ES-I3 (cell line): ENCODE measurements around the gene BMAL1.
"Not testable (repeated sequence)": the region's sequence is repeated elsewhere in the genome, so short reads cannot be mapped to it uniquely, and the experiment has no call there.

Experiments used
- H3K36me3 ChIP-seq: 2 replicates; pipeline ENCODE4 v1.6.1; 2013; ENCODE audit warnings: mild to moderate bottlenecking, low read length, control low read depth, moderate library complexity; ENCODE audit not compliant: insufficient read depth
- H3K4me1 ChIP-seq: 2 replicates; pipeline ENCODE4 v1.6.1; 2013; ENCODE audit warnings: mild to moderate bottlenecking, control low read depth, low read length; ENCODE audit not compliant: insufficient read depth
- H3K9ac ChIP-seq: 2 replicates; pipeline ENCODE4 v1.6.1; 2013; ENCODE audit warnings: low read depth, mild to moderate bottlenecking, low read length, moderate library complexity
- H3K9me3 ChIP-seq: 2 replicates; pipeline ENCODE4 v1.6.1; 2013; ENCODE audit warnings: mild to moderate bottlenecking, low read length, moderate library complexity; ENCODE audit not compliant: control insufficient read depth, insufficient read depth

Gene BMAL1

DNA sequence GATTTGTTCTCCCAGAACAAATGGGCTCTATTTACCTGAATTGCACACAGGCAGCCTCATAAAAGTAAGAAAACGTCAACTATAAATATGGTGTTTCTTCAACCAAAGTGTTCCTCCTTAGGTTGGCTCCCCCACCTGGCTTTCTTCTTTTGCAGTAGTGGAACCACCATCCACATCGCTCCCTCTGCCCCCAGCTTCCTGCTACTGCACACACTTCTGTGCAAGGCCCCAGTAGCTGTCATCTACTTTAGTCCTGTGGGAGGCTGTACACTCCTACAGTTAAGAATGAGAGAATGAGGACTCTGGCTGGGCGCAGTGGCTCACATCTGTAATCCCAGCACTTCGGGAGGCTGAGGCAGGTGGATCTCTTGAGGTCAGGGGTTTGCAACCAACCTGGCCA is 89.5 kb downstream of the BMAL1 start:
- Histone ChIP-seq H3K9ac (no peak overlapping the region), H3K4me1 (peaks cover 7% of the 10 kb centered on the region; the same call in 1 of the 2 replicates), H3K36me3 (peaks cover 4% of the 10 kb centered on the region; the same call in 1 of the 2 replicates), H3K9me3 (no peaks in the 10 kb centered on the region)

DNA sequence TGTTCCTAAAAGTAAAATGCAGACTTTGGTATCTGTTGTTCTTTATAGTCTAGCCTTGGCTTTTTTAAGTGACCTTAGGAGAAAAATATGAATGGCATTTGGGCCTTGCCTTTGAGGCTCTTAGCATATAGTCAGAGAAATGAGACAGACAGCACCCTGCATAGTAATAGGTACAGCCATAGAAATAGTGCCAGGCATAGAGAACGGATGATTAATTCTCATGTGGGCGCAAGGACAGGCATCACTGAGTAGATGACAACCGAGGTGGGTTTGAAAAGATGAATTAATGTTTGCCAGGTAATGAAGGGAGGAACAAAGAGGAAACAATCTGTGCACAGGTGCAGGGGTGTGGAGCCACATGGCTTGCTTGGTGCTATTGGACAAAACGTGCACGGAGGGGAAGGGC is 90.5 kb downstream of the BMAL1 start:
- Histone ChIP-seq H3K36me3 (peaks cover 7% of the 10 kb centered on the region; the same call in 1 of the 2 replicates), H3K4me1 (peaks cover 7% of the 10 kb centered on the region; the same call in 1 of the 2 replicates), H3K9ac (no peak overlapping the region), H3K9me3 (no peaks in the 10 kb centered on the region)

DNA sequence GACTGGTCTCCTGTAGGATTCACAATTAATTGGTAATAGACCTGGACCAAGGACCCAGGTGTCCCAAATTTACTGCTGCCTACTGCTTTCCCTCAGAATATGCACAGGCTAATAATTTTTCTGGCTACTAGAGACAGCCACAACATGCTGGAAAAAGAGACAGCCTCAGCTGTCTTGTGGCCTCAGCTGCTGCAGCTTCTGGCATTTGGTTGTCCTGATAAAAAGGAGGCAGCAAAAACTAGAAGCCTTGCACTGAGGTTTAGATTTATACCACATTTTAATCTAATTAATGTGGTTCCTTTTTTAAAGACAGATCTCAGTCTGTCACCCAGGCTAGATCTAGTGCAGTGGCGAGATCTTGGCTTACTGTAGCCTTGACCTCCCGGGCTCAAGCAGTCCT is 95.6 kb downstream of the BMAL1 start:
- Histone ChIP-seq H3K36me3 (peaks cover 7% of the 10 kb centered on the region; the same call in 1 of the 2 replicates), H3K9me3 (no peaks in the 10 kb centered on the region), H3K9ac (no peak overlapping the region)

DNA sequence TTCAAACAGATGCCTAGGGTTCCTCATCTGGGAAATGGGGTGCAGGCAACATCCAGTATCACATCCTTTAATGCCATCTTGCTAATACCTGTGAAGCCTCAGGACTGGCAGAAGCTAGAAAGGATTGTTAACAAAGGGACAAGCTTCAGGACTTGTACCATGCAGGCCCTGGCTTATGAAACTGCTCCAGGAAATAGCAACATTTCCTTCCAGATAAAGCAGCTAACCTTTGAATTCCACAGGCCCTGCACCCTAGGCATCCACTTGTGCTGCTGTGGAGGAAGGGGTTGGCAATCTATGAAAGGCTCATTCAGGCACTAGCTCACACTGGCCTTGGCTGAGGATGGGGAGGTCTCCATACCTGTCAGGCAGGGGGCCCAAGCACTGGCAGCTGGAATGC is 98.2 kb downstream of the BMAL1 start:
- Histone ChIP-seq H3K4me1 (no peaks in the 10 kb centered on the region), H3K36me3 (peaks cover 5% of the 10 kb centered on the region; the same call in 1 of the 2 replicates), H3K9ac (no peak overlapping the region), H3K9me3 (no peaks in the 10 kb centered on the region)

More for the DNA sequence above, 95.6 kb downstream of the BMAL1 start:
- no peaks in the 10 kb centered on the region for H3K4me1 ChIP-seq

DNA sequence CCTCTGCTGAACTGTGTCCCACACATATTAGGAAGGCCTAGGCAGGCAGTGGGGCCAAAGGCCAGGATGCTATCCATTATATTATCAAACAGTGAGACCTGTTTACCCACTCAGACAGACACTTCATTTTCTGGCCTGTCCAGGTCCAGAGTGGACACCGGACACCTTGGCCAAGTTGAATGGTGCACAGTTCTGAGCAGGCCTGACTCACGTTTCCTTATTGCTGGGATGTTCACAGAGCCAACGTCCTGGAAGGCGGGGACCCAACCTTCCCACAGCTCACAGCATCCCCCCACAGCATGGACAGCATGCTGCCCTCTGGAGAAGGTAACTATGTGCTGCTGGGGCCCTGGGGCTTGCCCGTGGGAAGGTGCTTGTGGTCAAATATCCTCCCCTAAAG is 98.8 kb downstream of the BMAL1 start:
- Histone ChIP-seq H3K9ac (no peak overlapping the region), H3K4me1 (no peaks in the 10 kb centered on the region), H3K36me3 (peaks cover 5% of the 10 kb centered on the region; the same call in 1 of the 2 replicates), H3K9me3 (no peaks in the 10 kb centered on the region)

DNA sequence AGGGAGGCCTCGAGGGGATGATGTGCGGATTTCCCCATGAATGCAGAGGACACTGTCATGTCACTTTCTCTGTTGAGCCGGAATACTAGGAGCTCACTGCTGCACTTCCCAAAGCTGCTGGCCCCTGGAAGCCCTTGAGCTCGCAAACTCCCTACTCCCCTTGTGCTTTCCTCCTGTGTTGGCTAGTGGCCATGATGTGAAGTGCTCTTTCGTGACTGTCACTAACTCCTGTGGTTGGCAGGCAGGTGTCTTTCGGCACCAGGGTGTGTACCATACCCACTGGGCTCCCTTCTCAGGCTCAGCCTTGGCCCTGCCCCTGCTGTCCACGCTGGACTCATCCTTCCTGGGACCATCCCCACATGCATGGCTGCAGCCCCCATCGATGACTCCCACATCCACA is 99.2 kb downstream of the BMAL1 start:
- Histone ChIP-seq H3K9ac (no peak overlapping the region), H3K4me1 (no peaks in the 10 kb centered on the region), H3K9me3 (no peaks in the 10 kb centered on the region), H3K36me3 (peaks cover 5% of the 10 kb centered on the region; the same call in 1 of the 2 replicates)

DNA sequence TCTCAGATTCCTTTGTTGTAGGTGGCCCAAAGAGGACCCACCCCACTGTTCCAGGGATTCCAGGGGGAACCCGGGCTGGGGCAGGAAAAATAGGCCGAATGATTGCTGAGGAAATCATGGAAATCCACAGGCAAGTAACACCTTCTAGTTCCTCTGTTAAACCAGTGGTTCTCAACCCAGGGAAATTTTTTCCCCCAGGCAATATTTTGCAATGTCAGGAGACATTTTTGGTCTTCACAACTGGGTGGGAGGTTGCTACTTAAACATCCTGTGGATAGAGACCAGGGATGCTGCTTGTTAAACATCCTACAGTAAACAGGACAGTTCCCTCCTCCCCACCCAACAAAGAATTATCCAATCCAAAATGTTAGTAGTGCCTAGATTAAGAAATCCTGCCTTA is 100.7 kb downstream of the BMAL1 start:
- Histone ChIP-seq H3K4me1 (no peaks in the 10 kb centered on the region), H3K9me3 (no peaks in the 10 kb centered on the region), H3K36me3 (no peaks in the 10 kb centered on the region; the same call in 1 of the 2 replicates), H3K9ac (no peak overlapping the region)

DNA sequence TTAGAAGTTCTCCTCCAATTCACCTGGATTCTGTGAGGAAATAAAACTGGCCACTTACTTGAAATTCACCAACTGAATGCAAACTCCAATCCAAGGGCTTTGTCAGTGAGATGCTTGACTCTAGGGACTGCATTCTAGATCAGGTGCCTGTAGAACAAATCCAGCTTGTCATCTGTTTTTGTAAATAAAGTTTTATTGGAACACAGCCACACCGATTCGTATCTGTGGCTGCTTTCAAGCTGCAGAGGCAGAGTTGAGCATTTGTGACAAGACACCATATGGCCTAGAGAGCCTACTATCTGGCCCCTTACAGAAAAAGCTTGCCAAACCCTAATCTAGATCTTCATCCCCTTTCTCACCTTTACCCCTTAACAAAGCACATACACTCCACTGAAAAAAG is 103.1 kb downstream of the BMAL1 start:
- Histone ChIP-seq H3K4me1 (no peaks in the 10 kb centered on the region), H3K9ac (no peak overlapping the region), H3K9me3 (no peaks in the 10 kb centered on the region), H3K36me3 (no peaks in the 10 kb centered on the region; the same call in 1 of the 2 replicates)

DNA sequence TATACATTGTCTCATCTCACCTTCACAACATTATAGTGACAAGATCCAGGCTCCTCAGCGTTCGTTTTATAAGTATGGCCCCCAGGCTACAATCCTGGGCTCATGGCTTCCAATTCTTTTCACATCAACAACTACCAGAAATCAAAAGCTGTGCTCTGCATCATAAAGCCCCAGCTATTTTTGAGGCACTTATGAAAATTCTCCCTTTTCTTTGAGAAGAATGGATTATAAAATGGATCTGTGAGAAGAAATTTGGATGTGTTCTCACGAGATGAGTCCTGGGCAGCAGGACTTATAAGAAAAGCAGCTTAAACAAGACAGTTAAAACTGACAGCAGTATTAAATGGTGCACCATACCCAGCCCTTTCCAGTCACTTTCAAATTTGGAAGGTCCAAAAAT is 105.2 kb downstream of the BMAL1 start:
- Histone ChIP-seq H3K9ac (no peak overlapping the region), H3K36me3 (no peaks in the 10 kb centered on the region; the same call in none of the 2 replicates)

DNA sequence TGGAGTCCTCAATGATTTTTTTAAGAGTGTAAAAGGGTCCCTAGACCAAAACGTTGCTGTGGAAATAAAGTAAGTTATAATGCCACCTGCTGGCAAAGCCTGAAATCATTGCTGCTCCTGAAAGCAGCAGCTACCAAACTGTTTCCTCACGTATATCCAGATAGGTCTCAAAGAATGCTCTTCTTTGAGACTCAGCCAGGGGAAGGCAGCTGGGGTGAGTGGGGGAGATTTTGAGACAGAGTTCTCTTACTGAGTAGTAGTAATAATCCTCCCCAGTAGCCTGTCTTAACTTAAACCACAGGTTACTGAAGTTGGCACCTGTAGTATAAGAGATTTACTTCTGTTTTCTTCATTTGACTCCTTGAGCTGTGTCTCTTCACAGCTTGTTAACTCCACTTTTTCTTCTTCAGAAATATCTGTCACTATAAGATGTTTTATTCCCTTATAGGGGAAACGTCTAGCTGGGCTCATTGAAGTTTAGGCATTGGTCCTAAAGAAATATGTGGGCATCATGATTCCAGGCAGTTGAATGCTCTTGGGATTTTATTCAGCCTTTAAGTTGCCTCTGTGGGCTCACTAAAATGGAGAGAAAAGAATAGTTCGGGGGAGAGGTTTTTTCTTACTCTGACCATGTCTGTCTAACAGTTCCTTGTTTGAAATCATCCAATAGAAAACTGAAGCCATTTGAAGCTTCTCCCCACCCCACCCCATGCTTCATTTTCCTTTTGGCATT is 107.5 kb downstream of the BMAL1 start:
- Histone ChIP-seq H3K4me1 (no peaks in the 10 kb centered on the region), H3K9ac (no peak overlapping the region), H3K9me3 (no peaks in the 10 kb centered on the region), H3K36me3 (peaks cover 4% of the 10 kb centered on the region)

More for the DNA sequence above, 105.2 kb downstream of the BMAL1 start:
- Histone ChIP-seq H3K4me1 (no peaks in the 10 kb centered on the region), H3K9me3 (no peaks in the 10 kb centered on the region)

DNA sequence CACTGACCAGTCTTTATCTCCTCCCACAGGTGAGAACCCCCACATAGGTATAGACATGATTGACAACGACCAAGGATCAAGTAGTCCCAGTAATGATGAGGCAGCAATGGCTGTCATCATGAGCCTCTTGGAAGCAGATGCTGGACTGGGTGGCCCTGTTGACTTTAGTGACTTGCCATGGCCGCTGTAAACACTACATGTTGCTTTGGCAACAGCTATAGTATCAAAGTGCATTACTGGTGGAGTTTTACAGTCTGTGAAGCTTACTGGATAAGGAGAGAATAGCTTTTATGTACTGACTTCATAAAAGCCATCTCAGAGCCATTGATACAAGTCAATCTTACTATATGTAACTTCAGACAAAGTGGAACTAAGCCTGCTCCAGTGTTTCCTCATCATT is 109.0 kb downstream of the BMAL1 start:
- Histone ChIP-seq H3K4me1 (no peaks in the 10 kb centered on the region), H3K9ac (no peak overlapping the region), H3K9me3 (no peaks in the 10 kb centered on the region), H3K36me3 (peaks cover 4% of the 10 kb centered on the region)

DNA sequence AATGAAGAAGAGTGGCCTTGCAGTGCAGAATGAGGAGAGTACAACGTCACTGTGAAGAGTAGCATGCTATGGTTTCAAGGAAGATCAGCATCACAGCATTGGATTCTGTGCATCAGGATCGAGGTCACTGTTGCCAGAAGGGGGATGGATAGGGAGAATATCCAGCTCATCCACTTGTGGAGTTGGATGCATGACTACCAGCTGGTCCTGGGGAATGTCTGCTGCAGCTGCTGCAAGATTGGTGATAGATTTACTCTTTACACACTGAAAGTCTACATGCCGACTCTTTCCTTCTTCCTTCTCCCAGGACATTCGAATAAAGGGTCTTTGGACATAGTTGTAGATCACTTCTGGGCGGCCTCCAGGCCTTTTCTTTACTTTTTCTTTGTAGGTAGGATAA is 111.2 kb downstream of the BMAL1 start:
- no peaks in the 10 kb centered on the region for H3K4me1 ChIP-seq
- no peaks in the 10 kb centered on the region for H3K9me3 ChIP-seq
- no peak overlapping the region for H3K9ac ChIP-seq
- H3K36me3 ChIP-seq = peaks cover 4% of the 10 kb centered on the region

DNA sequence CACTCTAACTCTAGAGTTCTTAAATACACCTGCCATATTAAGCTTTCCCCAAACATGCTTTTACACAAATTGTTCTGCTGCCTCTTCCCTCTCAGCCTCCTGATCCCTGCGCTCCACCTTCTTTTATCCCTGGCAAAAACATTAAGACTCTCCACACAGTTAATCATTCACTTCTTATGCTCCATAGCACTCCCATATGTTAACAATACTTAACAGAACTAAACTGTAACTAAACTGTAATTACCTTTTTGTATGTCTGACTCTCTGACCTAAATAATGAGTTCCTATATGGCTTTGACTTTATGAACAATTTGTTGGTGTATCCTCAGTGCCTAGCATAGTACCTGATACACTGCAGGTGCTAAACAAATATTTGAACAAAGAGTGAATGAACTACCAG is 113.6 kb downstream of the BMAL1 start:
- no peak overlapping the region for H3K9ac ChIP-seq

DNA sequence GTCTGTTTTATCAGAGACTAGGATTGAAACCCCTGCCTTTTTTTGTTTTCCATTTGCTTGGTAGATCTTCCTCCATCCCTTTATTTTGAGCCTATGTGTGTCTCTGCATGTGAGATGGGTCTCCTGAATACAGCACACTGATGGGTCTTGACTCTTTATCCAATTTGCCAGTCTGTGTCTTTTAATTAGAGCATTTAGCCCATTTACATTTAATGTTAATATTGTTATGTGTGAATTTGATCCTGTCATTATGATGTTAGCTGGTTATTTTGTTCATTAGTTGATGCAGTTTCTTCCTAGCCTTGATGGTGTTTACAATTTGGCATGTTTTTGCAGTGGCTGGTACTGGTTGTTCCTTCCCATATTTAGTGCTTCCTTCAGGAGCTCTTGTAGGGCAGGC is 120.7 kb downstream of the BMAL1 start:
- H3K36me3 ChIP-seq, H3K9me3 ChIP-seq, H3K9ac ChIP-seq, H3K4me1 ChIP-seq: not testable (repeated sequence)

More for the DNA sequence above, 113.6 kb downstream of the BMAL1 start:
- H3K9me3 ChIP-seq = no peaks in the 10 kb centered on the region
- H3K4me1 ChIP-seq = no peaks in the 10 kb centered on the region
- peaks cover 4% of the 10 kb centered on the region for H3K36me3 ChIP-seq

DNA sequence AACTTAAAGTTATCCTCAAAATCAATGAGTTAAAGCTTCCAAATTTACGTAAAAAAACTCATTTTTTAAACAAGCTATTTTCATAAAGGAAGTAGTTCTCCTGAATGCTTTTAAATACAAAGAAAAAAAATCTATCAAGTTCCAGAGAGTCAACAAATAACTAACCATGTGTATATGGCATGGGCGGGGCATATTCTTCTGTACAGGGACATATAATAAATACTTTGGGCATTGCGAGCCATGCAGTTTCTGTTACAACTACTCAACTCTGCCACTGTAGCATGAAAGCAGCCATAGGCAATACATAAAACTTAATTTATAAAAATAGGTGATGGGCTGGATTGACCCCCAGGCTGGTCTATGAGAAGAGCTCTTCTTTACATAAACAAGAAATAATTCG is 127.6 kb downstream of the BMAL1 start:
- Histone ChIP-seq H3K9ac (no peak overlapping the region), H3K9me3 (peaks cover 5% of the 10 kb centered on the region; the same call in 1 of the 2 replicates), H3K36me3 (0 out of 2 replicates have a peak, but pooled peaks cover 3% of the 10 kb centered on the region), H3K4me1 (no peaks in the 10 kb centered on the region)
